H9 (cell line): ENCODE measurements around the gene FOXD1. TPM values are rescaled to one million over a fixed set of nuclear protein-coding genes. Genes with fewer than 3 reads are reported as not detected.

Source experiments
- DNase-seq: peaks from one replicate; pipeline ENCODE4 v3.0.0-alpha.2; 2017
- H2AFZ ChIP-seq: one replicate; pipeline ENCODE4 v1.6.1; 2013; ENCODE audit warnings: mild to moderate bottlenecking, low read length, control low read depth, moderate library complexity
- H2AK5ac ChIP-seq: 2 replicates; pipeline ENCODE4 v1.6.1; 2013; ENCODE audit warnings: low read length, control low read depth, mixed read lengths; ENCODE audit not compliant: insufficient read length
- H2BK120ac ChIP-seq: one replicate; pipeline ENCODE4 v1.6.1; 2013; ENCODE audit warnings: low read depth, mild to moderate bottlenecking, low read length, control low read depth, inconsistent platforms; ENCODE audit not compliant: poor library complexity, severe bottlenecking
- H2BK12ac ChIP-seq: 2 replicates; pipeline ENCODE4 v1.6.1; 2013; ENCODE audit warnings: low read length, control low read depth, mixed read lengths, low read depth; ENCODE audit not compliant: insufficient read length
- H2BK15ac ChIP-seq: 2 replicates; pipeline ENCODE4 v1.6.1; 2013; ENCODE audit warnings: low read depth, low read length, control low read depth
- H2BK20ac ChIP-seq: one replicate; pipeline ENCODE4 v1.6.1; 2013; ENCODE audit warnings: low read depth, mild to moderate bottlenecking, low read length, control low read depth, inconsistent platforms; ENCODE audit not compliant: poor library complexity, severe bottlenecking
- H2BK5ac ChIP-seq: 2 replicates; pipeline ENCODE4 v1.6.1; 2013; ENCODE audit warnings: low read length, control low read depth, mixed read lengths; ENCODE audit not compliant: insufficient read length
- H3K14ac ChIP-seq: 2 replicates; pipeline ENCODE4 v1.6.1; 2013; ENCODE audit warnings: low read length, control low read depth; ENCODE audit not compliant: insufficient read depth
- H3K18ac ChIP-seq: 2 replicates; pipeline ENCODE4 v1.6.1; 2013; ENCODE audit warnings: low read depth, mild to moderate bottlenecking, mixed read lengths, low read length, control low read depth; ENCODE audit not compliant: insufficient read length
- H3K23ac ChIP-seq: 2 replicates; pipeline ENCODE4 v1.6.1; 2013; ENCODE audit warnings: low read length, control low read depth, mixed read lengths, low read depth; ENCODE audit not compliant: insufficient read length
- H3K23me2 ChIP-seq: 2 replicates; pipeline ENCODE4 v1.6.1; 2013; ENCODE audit warnings: low read depth, mild to moderate bottlenecking, mixed read lengths, low read length, control low read depth; ENCODE audit not compliant: insufficient read length, poor library complexity, severe bottlenecking
- H3K27ac ChIP-seq: 2 replicates; pipeline ENCODE4 v1.5.1; 2013; ENCODE audit warnings: low read length, control low read depth, mixed read lengths, low read depth; ENCODE audit not compliant: insufficient read length
- H3K27me3 ChIP-seq: 2 replicates; pipeline ENCODE4 v1.6.1; 2013; ENCODE audit warnings: low read length, control low read depth, inconsistent platforms; ENCODE audit not compliant: insufficient read depth
- H3K4ac ChIP-seq: 2 replicates; pipeline ENCODE4 v1.6.1; 2013; ENCODE audit warnings: low read depth, mild to moderate bottlenecking, control low read depth, inconsistent platforms, low read length, moderate library complexity
- H3K4me1 ChIP-seq: 2 replicates; pipeline ENCODE4 v1.6.1; 2013; ENCODE audit warnings: low read length, control low read depth, inconsistent platforms; ENCODE audit not compliant: insufficient read depth
- H3K4me2 ChIP-seq: 2 replicates; pipeline ENCODE4 v1.6.1; 2013; ENCODE audit warnings: low read length, control low read depth, mixed read lengths; ENCODE audit not compliant: insufficient read length, insufficient read depth
- H3K56ac ChIP-seq: 2 replicates; pipeline ENCODE4 v1.6.1; 2013; ENCODE audit warnings: low read depth, mild to moderate bottlenecking, mixed read lengths, low read length, control low read depth; ENCODE audit not compliant: insufficient read length
- H3K79me1 ChIP-seq: 2 replicates; pipeline ENCODE4 v1.6.1; 2013; ENCODE audit warnings: low read depth, mild to moderate bottlenecking, moderate library complexity, low read length, control low read depth, inconsistent platforms; ENCODE audit not compliant: insufficient read depth, poor library complexity, severe bottlenecking
- H3K79me2 ChIP-seq: 2 replicates; pipeline ENCODE4 v1.6.1; 2013; ENCODE audit warnings: low read length, control low read depth, inconsistent platforms; ENCODE audit not compliant: insufficient read depth
- H3K9ac ChIP-seq: 2 replicates; pipeline ENCODE4 v1.6.1; 2013; ENCODE audit warnings: low read length, control low read depth, mixed read lengths; ENCODE audit not compliant: insufficient read length; ENCODE audit errors: extremely low read depth
- H3K9me3 ChIP-seq: one replicate; pipeline ENCODE4 v1.6.1; 2013; ENCODE audit warnings: low read depth, low read length, inconsistent platforms; ENCODE audit not compliant: control insufficient read depth
- H3T11ph ChIP-seq: one replicate; pipeline ENCODE4 v1.6.1; 2013; ENCODE audit warnings: mild to moderate bottlenecking, low read length, control low read depth, inconsistent platforms
- H4K20me1 ChIP-seq: one replicate; pipeline ENCODE4 v1.6.1; 2013; ENCODE audit not compliant: control insufficient read depth, insufficient read length, insufficient read depth
- H4K5ac ChIP-seq: 2 replicates; pipeline ENCODE4 v1.6.1; 2013; ENCODE audit warnings: low read depth, mild to moderate bottlenecking, mixed read lengths, low read length, control low read depth; ENCODE audit not compliant: insufficient read length
- H4K8ac ChIP-seq: replicated peaks from 2 replicates; pipeline ENCODE4 v1.6.1; 2013; ENCODE audit warnings: low read length, control low read depth, mixed read lengths, low read depth; ENCODE audit not compliant: insufficient read length
- H4K91ac ChIP-seq: 2 replicates; pipeline ENCODE4 v1.6.1; 2013; ENCODE audit warnings: low read depth, mild to moderate bottlenecking, moderate library complexity, mixed read lengths, low read length, control low read depth; ENCODE audit not compliant: insufficient read length
- H3K27ac Mint-ChIP-seq, 3 experiments: 2 replicates in 2 of 3; 3 replicates in 1 of 3; pipeline ENCODE4 v1.8.0; 2020 to 2021; ENCODE audit warnings: mixed read lengths in 3 of 3, mild to moderate bottlenecking in 1 of 3, moderate library complexity in 1 of 3
- H3K27me3 Mint-ChIP-seq: 2 replicates; pipeline ENCODE4 v1.8.0; 2021; ENCODE audit warnings: low read depth, mild to moderate bottlenecking, moderate library complexity, mixed read lengths
- H3K36me3 Mint-ChIP-seq, 3 experiments: 2 replicates in 2 of 3; 3 replicates in 1 of 3; pipeline ENCODE4 v1.8.0; 2020 to 2021; ENCODE audit warnings: low read depth in 3 of 3, mixed read lengths in 3 of 3; ENCODE audit not compliant: insufficient read depth in 1 of 3
- H3K4me1 Mint-ChIP-seq, 2 experiments: 2 replicates each; pipeline ENCODE4 v1.8.0; 2020; ENCODE audit warnings: mixed read lengths in 2 of 2
- H3K4me3 Mint-ChIP-seq, 2 experiments: 2 replicates in 1 of 2; 3 replicates in 1 of 2; pipeline ENCODE4 v1.8.0; 2020 to 2021; ENCODE audit warnings: mild to moderate bottlenecking in 2 of 2, mixed read lengths in 2 of 2, moderate library complexity in 1 of 2
- H3K9me3 Mint-ChIP-seq, 2 experiments: 2 replicates in 1 of 2; 3 replicates in 1 of 2; pipeline ENCODE4 v1.8.0; 2020; ENCODE audit warnings: mild to moderate bottlenecking in 2 of 2, mixed read lengths in 2 of 2, moderate library complexity in 1 of 2
- CTCF ChIP-seq: fragments of 200-600 bp; sonication (generic); conservative IDR thresholded peaks from 3 replicates; pipeline ENCODE4 v1.8.0; 2021; ENCODE audit warnings: antibody characterized with exemption, mild to moderate bottlenecking
- WGBS: extraction: QIAGEN DNeasy Blood & Tissue Kit; methylation state at CpG from one replicate; pipeline ENCODE4 v1.1.7; 2013; ENCODE audit warnings: missing lambda C conversion rate, low lambda C conversion rate, mixed read lengths; ENCODE audit not compliant: insufficient read length; ENCODE audit errors: extremely low coverage; 5-methylcytosine and 5-hydroxymethylcytosine counted together
- total RNA-seq: library from RNA; stranded (reverse); gene quantifications from 2 replicates; pipeline ENCODE4 v1.2.1, GENCODE V29; 2021

Gene FOXD1
- total RNA-seq, 1 experiment from 2014 or later = 0.20 TPM

DNA sequence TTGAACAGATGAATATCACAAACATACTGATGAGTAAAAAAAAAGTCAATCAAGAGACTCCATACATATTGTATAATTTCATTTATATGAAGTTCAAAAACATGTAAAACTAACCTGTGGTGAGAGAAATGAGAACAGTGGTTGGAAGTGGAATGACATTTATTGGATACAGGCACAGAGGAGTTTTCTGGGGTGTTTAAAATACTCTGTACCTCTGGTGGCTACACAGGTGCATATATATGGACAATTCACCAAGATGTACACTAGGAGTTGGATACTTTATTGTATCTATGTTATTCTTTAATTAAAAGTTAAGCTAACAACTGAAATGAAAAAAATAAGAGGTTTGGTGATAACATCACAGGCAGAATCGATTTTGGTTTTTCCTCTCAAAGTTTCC is 14.1 kb downstream of the FOXD1 start:
- Mint-ChIP-seq H3K9me3 (peaks cover 2 to 10% of the 10 kb centered on the region in 2 experiments; a peak in 2 of 5 replicates), H3K36me3 (no peaks in the 10 kb centered on the region), H3K4me3 (no peak overlapping the region), H3K4me1 (peaks cover 18 to 23% of the 10 kb centered on the region in 2 experiments), H3K27ac (no peak overlapping the region), H3K27me3 (peaks cover 95% of the 10 kb centered on the region)
- Histone ChIP-seq H3K4ac (no peak overlapping the region), H3K27me3 (peaks cover 48% of the 10 kb centered on the region), H3K9me3 (no peaks in the 10 kb centered on the region), H3K4me1 (no peaks in the 10 kb centered on the region), H2BK120ac (no peak overlapping the region), H4K20me1 (no peaks in the 10 kb centered on the region), H2BK20ac (no peak overlapping the region), H2BK5ac (no peak overlapping the region), H2AK5ac (no peak overlapping the region), H3K23ac (no peak overlapping the region), H3T11ph (no peak overlapping the region), H4K91ac (no peak overlapping the region), H3K4me2 (no peak overlapping the region), H3K18ac (no peak overlapping the region), H3K23me2 (peaks cover 8% of the 10 kb centered on the region), H4K8ac (no peak overlapping the region), H3K27ac (no peak overlapping the region), H4K5ac (no peak overlapping the region), H3K79me1 (no peaks in the 10 kb centered on the region), H3K14ac (no peak overlapping the region), H2AFZ (no peak overlapping the region), H2BK15ac (no peak overlapping the region), H3K56ac (no peak overlapping the region), H3K79me2 (no peaks in the 10 kb centered on the region), H3K9ac (no peak overlapping the region), H2BK12ac (no peak overlapping the region)
- DNase-seq = no peak
- no peak; the same call in 2 of the 3 replicates for TF ChIP-seq CTCF
- no CpG with 5 or more reads among the region's 1 CpG for WGBS
